HUES48 (cell line): Measurements from ENCODE around the gene GJB4.

Experiments
- H3K27ac ChIP-seq: one replicate; pipeline ENCODE4 v1.7.0; 2013; ENCODE audit warnings: low read depth, low read length, inconsistent platforms
- H3K27me3 ChIP-seq: 2 replicates; pipeline ENCODE4 v1.6.1; 2013; ENCODE audit warnings: mild to moderate bottlenecking, low read length; ENCODE audit not compliant: control insufficient read depth, insufficient read depth
- H3K36me3 ChIP-seq: 2 replicates; pipeline ENCODE4 v1.6.1; 2013; ENCODE audit warnings: low read length; ENCODE audit not compliant: control insufficient read depth, insufficient read depth
- H3K4me1 ChIP-seq: 2 replicates; pipeline ENCODE4 v1.6.1; 2013; ENCODE audit warnings: mild to moderate bottlenecking, low read length; ENCODE audit not compliant: control insufficient read depth, insufficient read depth
- H3K4me3 ChIP-seq: 2 replicates; pipeline ENCODE4 v1.5.1; 2013; ENCODE audit warnings: mild to moderate bottlenecking, low read depth, low read length
- H3K9ac ChIP-seq: 2 replicates; pipeline ENCODE4 v1.6.1; 2013; ENCODE audit warnings: mild to moderate bottlenecking, low read depth, low read length, moderate library complexity
- H3K9me3 ChIP-seq: 2 replicates; pipeline ENCODE4 v1.6.1; 2013; ENCODE audit warnings: low read length; ENCODE audit not compliant: control insufficient read depth, insufficient read depth

Gene GJB4

GRCh38 chr1:34787461-34788420 is 28.2 kb downstream of the GJB4 start:
- Histone ChIP-seq H3K27ac (no peak overlapping the region), H3K27me3 (peaks cover 9% of the 10 kb centered on the region), H3K9ac (no peak overlapping the region), H3K4me1 (no peaks in the 10 kb centered on the region), H3K36me3 (no peaks in the 10 kb centered on the region), H3K9me3 (no peaks in the 10 kb centered on the region), H3K4me3 (no peak overlapping the region)

- H3K4me1 ChIP-seq = no peaks in the 10 kb centered on the region
- no peak overlapping the region for H3K9ac ChIP-seq
- H3K4me3 ChIP-seq = no peak overlapping the region
These were observed 31.4 kb downstream of the GJB4 start for GRCh38 chr1:34790985-34791384.

GRCh38 chr1:34792424-34792823 is 32.9 kb downstream of the GJB4 start:
- Histone ChIP-seq H3K4me3 (peak overlapping the region; percentile 56), H3K9me3 (no peaks in the 10 kb centered on the region), H3K27me3 (peaks cover 19% of the 10 kb centered on the region), H3K4me1 (no peaks in the 10 kb centered on the region), H3K27ac (no peak overlapping the region), H3K9ac (no peak overlapping the region), H3K36me3 (no peaks in the 10 kb centered on the region)

More at GRCh38 chr1:34790985-34791384, 31.4 kb downstream of the GJB4 start:
- Histone ChIP-seq H3K27me3 (peaks cover 19% of the 10 kb centered on the region), H3K27ac (no peak overlapping the region), H3K9me3 (no peaks in the 10 kb centered on the region), H3K36me3 (no peaks in the 10 kb centered on the region)

- Histone ChIP-seq H3K27me3 (peaks cover 19% of the 10 kb centered on the region), H3K36me3 (no peaks in the 10 kb centered on the region), H3K9ac (no peak within 1 kb of the TSS), H3K9me3 (no peaks in the 10 kb centered on the region), H3K27ac (no peak within 1 kb of the TSS), H3K4me3 (peak within 1 kb of the TSS; percentile 62), H3K4me1 (no peaks in the 10 kb centered on the region)
These were observed 33.6 kb downstream of the GJB4 start, which contains the start of gene GJA4 for GRCh38 chr1:34792868-34793727. Gene GJA4, plus strand, starts transcription at chr1:34792999. Its CDS starts 1,215 bp downstream, at chr1:34794214.

- no peak overlapping the region for H3K9ac ChIP-seq
- peaks cover 19% of the 10 kb centered on the region for H3K27me3 ChIP-seq
- H3K36me3 ChIP-seq = no peaks in the 10 kb centered on the region
- no peaks in the 10 kb centered on the region for H3K9me3 ChIP-seq
- no peaks in the 10 kb centered on the region for H3K4me1 ChIP-seq
- no peak overlapping the region for H3K4me3 ChIP-seq
- no peak overlapping the region for H3K27ac ChIP-seq
These were observed 34.7 kb downstream of the GJB4 start for GRCh38 chr1:34794001-34794789.

GRCh38 chr1:34794790-34795180 is 35.2 kb downstream of the GJB4 start:
- Histone ChIP-seq H3K4me1 (no peaks in the 10 kb centered on the region), H3K27ac (no peak overlapping the region), H3K27me3 (peaks cover 19% of the 10 kb centered on the region), H3K4me3 (no peak overlapping the region), H3K9me3 (no peaks in the 10 kb centered on the region), H3K9ac (no peak overlapping the region), H3K36me3 (no peaks in the 10 kb centered on the region)

- Histone ChIP-seq H3K9me3 (no peaks in the 10 kb centered on the region), H3K27me3 (peaks cover 19% of the 10 kb centered on the region), H3K36me3 (no peaks in the 10 kb centered on the region), H3K4me3 (no peak overlapping the region), H3K27ac (no peak overlapping the region), H3K9ac (no peak overlapping the region), H3K4me1 (no peaks in the 10 kb centered on the region)
These were observed 36.4 kb downstream of the GJB4 start for GRCh38 chr1:34795916-34796315.

GRCh38 chr1:34796990-34797389 is 37.5 kb downstream of the GJB4 start:
- H3K4me3 ChIP-seq = no peak overlapping the region
- no peak overlapping the region for H3K9ac ChIP-seq
- H3K36me3 ChIP-seq = no peaks in the 10 kb centered on the region
- no peaks in the 10 kb centered on the region for H3K9me3 ChIP-seq
- peaks cover 17% of the 10 kb centered on the region for H3K27me3 ChIP-seq
- H3K27ac ChIP-seq = no peak overlapping the region
- H3K4me1 ChIP-seq = no peaks in the 10 kb centered on the region

GRCh38 chr1:34800214-34800613 is 40.7 kb downstream of the GJB4 start:
- H3K9ac ChIP-seq = no peak overlapping the region
- no peaks in the 10 kb centered on the region for H3K9me3 ChIP-seq
- no peaks in the 10 kb centered on the region for H3K27me3 ChIP-seq
- no peaks in the 10 kb centered on the region for H3K4me1 ChIP-seq
- H3K36me3 ChIP-seq = no peaks in the 10 kb centered on the region
- H3K27ac ChIP-seq = no peak overlapping the region
- no peak overlapping the region for H3K4me3 ChIP-seq

GRCh38 chr1:34803770-34804169 is 44.2 kb downstream of the GJB4 start:
- Histone ChIP-seq H3K4me1 (no peaks in the 10 kb centered on the region), H3K4me3 (no peak overlapping the region), H3K36me3 (no peaks in the 10 kb centered on the region), H3K9me3 (no peaks in the 10 kb centered on the region), H3K27ac (no peak overlapping the region), H3K9ac (no peak overlapping the region), H3K27me3 (no peaks in the 10 kb centered on the region)
